Transverse colon (tissue), 4 donors: ENCODE results near the gene SERPINA3.

ENCODE experiments used
- CTCF ChIP-seq, 5 experiments: fragments of 200-600 bp in 3 of 5; fragments of 450-650 bp in 2 of 5; sonication (generic) in 3 of 5; IDR thresholded peaks; 1 replicate in 2 of 5; 2 replicates in 3 of 5; pipeline ENCODE4 v1.5.1; 2016 to 2017; ENCODE audit warnings: antibody characterized with exemption in 5 of 5, inconsistent platforms in 3 of 5, mild to moderate bottlenecking in 2 of 5, moderate library complexity in 1 of 5
- EP300 ChIP-seq: sonication (generic); formaldehyde crosslinking; IDR thresholded peaks from one replicate; pipeline ENCODE4 v1.6.1; 2017; ENCODE audit warnings: antibody characterized with exemption, low read depth
- POLR2A ChIP-seq: fragments of 450-650 bp; IDR thresholded peaks from one replicate; pipeline ENCODE4 v1.6.1; 2016; ENCODE audit warnings: antibody characterized with exemption, mild to moderate bottlenecking, moderate library complexity
- POLR2AphosphoS5 ChIP-seq, 3 donors: sonication (generic); formaldehyde crosslinking; IDR thresholded peaks; one replicate each; pipeline ENCODE4 v1.6.1; 2016; ENCODE audit warnings: antibody characterized with exemption in 3 of 3

- no peak for TF ChIP-seq POLR2A
- TF ChIP-seq CTCF (IDR thresholded peaks at IDR 0.05), result no peak
- no peak for TF ChIP-seq EP300
- TF ChIP-seq POLR2AphosphoS5 (IDR thresholded peaks at IDR 0.05), result peak; percentile 8 to 42 (median 25)
These were observed at the start of gene SERPINA3 for GRCh38 chr14:94612174-94612573.
